HG02943 (cell line): ENCODE data around the gene UNK.
A peak's percentile ranks its signal among the peaks of the same experiment; 100 is the strongest.
"Not testable (repeated sequence)": the region's sequence is repeated elsewhere in the genome, so short reads cannot be mapped to it uniquely, and the experiment has no call there.

Experiments
- ATAC-seq: cut with Tn5 transposase; IDR thresholded peaks from one replicate; pipeline ENCODE4 v1.9.1; 2021; ENCODE audit warnings: mild to moderate bottlenecking, low read depth, moderate library complexity; ENCODE audit not compliant: unreplicated experiment

The UNK gene

GRCh38 chr17:75773121-75773807 lies 11.3 kb upstream of the UNK start:
- no peak for ATAC-seq

- ATAC-seq = no peak
Observed at GRCh38 chr17:75773808-75774470, 10.7 kb upstream of the UNK start.

- ATAC-seq = no peak
Observed at GRCh38 chr17:75774471-75774990, 10.1 kb upstream of the UNK start.

GRCh38 chr17:75774991-75775668 lies 9.5 kb upstream of the UNK start:
- ATAC-seq = no peak

- no peak for ATAC-seq
Observed at GRCh38 chr17:75776386-75777295, 8.0 kb upstream of the UNK start.

- ATAC-seq = no peak
Observed at GRCh38 chr17:75777296-75777922, 7.2 kb upstream of the UNK start.

GRCh38 chr17:75778066-75778860 lies 6.3 kb upstream of the UNK start:
- ATAC-seq = not testable (repeated sequence)

- ATAC-seq = peak; percentile 1
Observed at GRCh38 chr17:75778861-75779249, 5.8 kb upstream of the UNK start.

GRCh38 chr17:75779250-75779986 lies 5.2 kb upstream of the UNK start:
- ATAC-seq = peak; percentile 60

- no peak for ATAC-seq
Observed at GRCh38 chr17:75779987-75780889, 4.4 kb upstream of the UNK start.

GRCh38 chr17:75783069-75783783 lies 1.4 kb upstream of the UNK start:
- ATAC-seq = no peak

- ATAC-seq = peak; percentile 3
Observed at GRCh38 chr17:75783803-75784472, 668 bp upstream of the UNK start.

- ATAC-seq = peak; percentile 38
Observed at GRCh38 chr17:75785016-75785890, 647 bp downstream of the UNK start.

GRCh38 chr17:75791254-75791653 lies 6.6 kb downstream of the UNK start:
- no peak for ATAC-seq

- ATAC-seq = no peak
Observed at GRCh38 chr17:75793460-75793859, 8.9 kb downstream of the UNK start.
